Body of pancreas (tissue), 4 donors: ENCODE data around the gene DGKG.

Experiments
- POLR2A ChIP-seq, 3 donors: fragments of 450-650 bp; IDR thresholded peaks; one replicate each; pipeline ENCODE4 v1.6.1; 2016; ENCODE audit warnings: antibody characterized with exemption in 3 of 3, mild to moderate bottlenecking in 2 of 3
- TF ChIP-seq, protein P1 (sequence below), 7 experiments: fragments of 450-650 bp in 4 of 7; fragments of 200-600 bp in 3 of 7; sonication (generic) in 3 of 7; IDR thresholded peaks; one replicate each; pipeline ENCODE4 v1.5.1; 2016 to 2019; ENCODE audit warnings: antibody characterized with exemption in 7 of 7

DNA sequence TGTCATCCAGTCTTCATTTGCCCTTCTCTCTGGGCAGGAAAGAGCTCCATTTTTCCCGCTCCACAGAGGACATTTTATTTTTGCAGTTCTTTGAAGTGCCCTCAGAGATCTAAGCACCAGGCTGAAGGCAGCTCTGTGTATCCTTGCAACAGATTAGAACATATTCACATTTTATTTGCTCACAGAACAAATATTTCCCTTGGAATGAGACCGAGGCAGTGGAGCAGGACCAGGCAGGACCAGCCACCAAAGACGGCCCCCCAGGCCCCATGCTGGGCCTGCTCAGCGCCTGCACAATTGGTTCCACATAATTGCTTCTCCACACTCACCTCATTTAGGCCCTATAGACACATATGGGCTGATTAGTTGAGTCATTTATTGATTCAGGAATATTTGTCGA is 237.4 kb downstream of the DGKG start:
- TF ChIP-seq, protein P1, sequence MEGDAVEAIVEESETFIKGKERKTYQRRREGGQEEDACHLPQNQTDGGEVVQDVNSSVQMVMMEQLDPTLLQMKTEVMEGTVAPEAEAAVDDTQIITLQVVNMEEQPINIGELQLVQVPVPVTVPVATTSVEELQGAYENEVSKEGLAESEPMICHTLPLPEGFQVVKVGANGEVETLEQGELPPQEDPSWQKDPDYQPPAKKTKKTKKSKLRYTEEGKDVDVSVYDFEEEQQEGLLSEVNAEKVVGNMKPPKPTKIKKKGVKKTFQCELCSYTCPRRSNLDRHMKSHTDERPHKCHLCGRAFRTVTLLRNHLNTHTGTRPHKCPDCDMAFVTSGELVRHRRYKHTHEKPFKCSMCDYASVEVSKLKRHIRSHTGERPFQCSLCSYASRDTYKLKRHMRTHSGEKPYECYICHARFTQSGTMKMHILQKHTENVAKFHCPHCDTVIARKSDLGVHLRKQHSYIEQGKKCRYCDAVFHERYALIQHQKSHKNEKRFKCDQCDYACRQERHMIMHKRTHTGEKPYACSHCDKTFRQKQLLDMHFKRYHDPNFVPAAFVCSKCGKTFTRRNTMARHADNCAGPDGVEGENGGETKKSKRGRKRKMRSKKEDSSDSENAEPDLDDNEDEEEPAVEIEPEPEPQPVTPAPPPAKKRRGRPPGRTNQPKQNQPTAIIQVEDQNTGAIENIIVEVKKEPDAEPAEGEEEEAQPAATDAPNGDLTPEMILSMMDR (IDR thresholded peaks at IDR 0.05): no peak
- peak in 2 of 3 donors; percentile 32 to 34 for TF ChIP-seq POLR2A (IDR thresholded peaks at IDR 0.05)
